AG08395 (cell line): ENCODE results near the gene FAT4.

Source experiments
- DNase-seq: peaks from one replicate; pipeline ENCODE4 v3.0.0; 2012; ENCODE audit warnings: mixed read lengths, low spot score

FAT4 gene

GRCh38 chr4:125314676-125315575 lies at the start of gene FAT4:
Gene FAT4 (plus strand): TSS chr4:125314955. CDS start chr4:125316412, 1,457 bp downstream.
- DNase-seq, result peak; percentile 94

- no peak for DNase-seq
Observed at GRCh38 chr4:125265846-125266245, 48.9 kb upstream of the FAT4 start.

GRCh38 chr4:125266901-125267604 lies 47.7 kb upstream of the FAT4 start:
- DNase-seq, result peak; percentile 57

GRCh38 chr4:125267630-125268029 lies 47.1 kb upstream of the FAT4 start:
- DNase-seq, result no peak

GRCh38 chr4:125268068-125268755 lies 46.5 kb upstream of the FAT4 start:
- DNase-seq, result no peak

GRCh38 chr4:125276811-125277210 lies 37.9 kb upstream of the FAT4 start:
- no peak for DNase-seq

- DNase-seq, result no peak
Observed at GRCh38 chr4:125277790-125278189, 37.0 kb upstream of the FAT4 start.

GRCh38 chr4:125280892-125281403 lies 33.8 kb upstream of the FAT4 start:
- DNase-seq, result no peak

GRCh38 chr4:125283707-125284279 lies 31.0 kb upstream of the FAT4 start:
- DNase-seq, result peak; percentile 33

GRCh38 chr4:125297116-125297515 lies 17.6 kb upstream of the FAT4 start:
- no peak for DNase-seq

GRCh38 chr4:125303058-125303457 lies 11.7 kb upstream of the FAT4 start:
- peak; percentile 11 for DNase-seq

GRCh38 chr4:125303821-125304220 lies 10.9 kb upstream of the FAT4 start:
- DNase-seq, result no peak

- DNase-seq, result no peak
Observed at GRCh38 chr4:125306112-125306511, 8.6 kb upstream of the FAT4 start.

- no peak for DNase-seq
Observed at GRCh38 chr4:125306533-125306932, 8.2 kb upstream of the FAT4 start.

GRCh38 chr4:125311503-125311902 lies 3.3 kb upstream of the FAT4 start:
- no peak for DNase-seq

- DNase-seq, result peak; percentile 54
Observed at GRCh38 chr4:125313497-125313896, 1.3 kb upstream of the FAT4 start.

- no peak for DNase-seq
Observed at GRCh38 chr4:125313989-125314667, 627 bp upstream of the FAT4 start.

- DNase-seq, result peak; percentile 35
Observed at GRCh38 chr4:125315576-125316400, 1.0 kb downstream of the FAT4 start.

GRCh38 chr4:125316401-125316790 lies 1.6 kb downstream of the FAT4 start:
- DNase-seq, result peak; percentile 14

- peak; percentile 24 for DNase-seq
Observed at GRCh38 chr4:125316791-125317524, 2.2 kb downstream of the FAT4 start.
